ENCODE measurements around the gene ARHGAP9. TPM values are rescaled to one million over a fixed set of nuclear protein-coding genes. Genes with fewer than 3 reads are reported as not detected.
"Not testable (repeated sequence)": the region's sequence is repeated elsewhere in the genome, so short reads cannot be mapped to it uniquely, and the experiment has no call there.

The ARHGAP9 gene
- total RNA-seq, 1 experiment from 2014 or later: 0.92 TPM

DNA sequence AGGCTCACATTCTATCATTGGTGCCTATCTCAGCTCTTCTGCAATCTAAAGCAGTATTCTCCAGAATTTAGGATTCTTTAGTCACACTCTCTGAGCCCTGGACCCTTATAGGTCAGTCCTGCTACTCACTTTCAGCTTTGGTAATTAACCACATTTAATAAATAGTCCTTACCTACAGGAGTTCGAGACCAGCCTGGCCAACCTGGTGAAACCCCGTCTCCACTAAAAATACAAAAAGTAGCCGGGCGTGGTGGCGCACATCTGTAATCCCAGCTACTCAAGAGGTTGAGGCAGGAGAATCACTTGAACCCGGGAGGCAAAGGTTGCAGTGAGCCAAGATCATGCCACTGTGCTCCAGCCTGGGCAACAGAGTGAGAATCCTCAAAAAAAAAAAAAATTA, 34.0 kb upstream of the ARHGAP9 start:
- POLR2A ChIA-PET; BruUV-seq (replicated peaks); intact Hi-C loops (cut with micrococcal nuclease; ENCODE audit: unreplicated experiment): not testable (repeated sequence)

DNA sequence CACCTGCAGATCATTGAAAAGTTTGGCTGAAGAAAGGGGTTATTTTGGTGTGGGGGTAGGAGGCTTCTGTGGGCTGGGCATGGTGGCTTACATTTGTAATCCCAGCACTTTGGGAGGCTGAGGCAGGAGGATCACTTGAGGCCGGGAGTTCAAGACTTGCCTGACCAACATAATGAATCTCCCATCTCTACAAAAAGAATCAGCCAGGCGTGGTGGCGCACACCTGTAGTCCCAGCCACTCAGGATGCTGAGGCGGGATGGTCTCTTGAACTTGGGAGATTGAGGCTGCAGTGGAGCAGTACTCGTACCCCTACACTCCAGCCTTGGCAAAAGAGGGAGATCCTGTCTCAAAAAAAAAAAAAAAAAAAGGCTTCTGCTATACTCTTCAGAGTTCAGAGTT, 33.6 kb upstream of the ARHGAP9 start:
- ATAC-seq: no peak
- ChIA-PET CTCF (no interaction called here), POLR2A (interaction anchor here (0.5 kb wide), 1 partner anchor 232 kb away, joined by 6 read pairs; the partner anchor contains the start of gene TSPAN31)

More for the DNA sequence above, 34.0 kb upstream of the ARHGAP9 start:
- Histone ChIP-seq H3K4me1 (ENCODE audit: control insufficient read depth, insufficient read depth, low read length) (peaks cover 32% of the 10 kb centered on the region), H3K36me3 (ENCODE audit: control insufficient read depth, insufficient read depth, low read length) (peaks cover 20% of the 10 kb centered on the region)
- DNase-seq (ENCODE audit: low read depth, low spot score); in situ Hi-C loops (cut with HindIII; ENCODE audit: low pct_unique_long_range_greater_than_20kb, low sequenced_read_pairs); H3K27me3 ChIP-seq (ENCODE audit: control insufficient read depth, insufficient read depth, low read length); CTCF ChIA-PET; H3K4me3 ChIP-seq (ENCODE audit: low read depth in 2 of 2, low read length in 2 of 2); H3K27ac ChIP-seq (ENCODE audit: low read length); H3K9me3 ChIP-seq (ENCODE audit: control insufficient read depth, insufficient read depth, low read depth, low read length); ATAC-seq: not testable (repeated sequence)

DNA sequence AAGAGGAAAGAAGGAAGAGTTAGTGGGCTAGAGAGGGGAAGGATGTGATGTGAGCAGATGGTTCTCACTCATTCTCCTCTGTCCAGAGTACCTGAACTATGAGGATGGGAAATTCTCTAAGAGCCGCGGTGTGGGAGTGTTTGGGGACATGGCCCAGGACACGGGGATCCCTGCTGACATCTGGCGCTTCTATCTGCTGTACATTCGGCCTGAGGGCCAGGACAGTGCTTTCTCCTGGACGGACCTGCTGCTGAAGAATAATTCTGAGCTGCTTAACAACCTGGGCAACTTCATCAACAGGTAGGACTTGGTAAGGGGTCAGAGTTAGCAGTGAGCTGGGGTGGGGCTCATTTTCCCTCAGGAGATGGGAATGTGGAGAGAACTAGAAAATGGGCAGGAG, 33.0 kb upstream of the ARHGAP9 start:
- no peaks in the 10 kb centered on the region for H3K27me3 ChIP-seq (ENCODE audit: control insufficient read depth, insufficient read depth, low read length)
- H3K27ac ChIP-seq (ENCODE audit: low read length): no peak overlapping the region
- ChIA-PET CTCF (no interaction called here), POLR2A (no interaction called here)
- H3K36me3 ChIP-seq (ENCODE audit: control insufficient read depth, insufficient read depth, low read length): peaks cover 20% of the 10 kb centered on the region
- TF ChIP-seq, protein P1, sequence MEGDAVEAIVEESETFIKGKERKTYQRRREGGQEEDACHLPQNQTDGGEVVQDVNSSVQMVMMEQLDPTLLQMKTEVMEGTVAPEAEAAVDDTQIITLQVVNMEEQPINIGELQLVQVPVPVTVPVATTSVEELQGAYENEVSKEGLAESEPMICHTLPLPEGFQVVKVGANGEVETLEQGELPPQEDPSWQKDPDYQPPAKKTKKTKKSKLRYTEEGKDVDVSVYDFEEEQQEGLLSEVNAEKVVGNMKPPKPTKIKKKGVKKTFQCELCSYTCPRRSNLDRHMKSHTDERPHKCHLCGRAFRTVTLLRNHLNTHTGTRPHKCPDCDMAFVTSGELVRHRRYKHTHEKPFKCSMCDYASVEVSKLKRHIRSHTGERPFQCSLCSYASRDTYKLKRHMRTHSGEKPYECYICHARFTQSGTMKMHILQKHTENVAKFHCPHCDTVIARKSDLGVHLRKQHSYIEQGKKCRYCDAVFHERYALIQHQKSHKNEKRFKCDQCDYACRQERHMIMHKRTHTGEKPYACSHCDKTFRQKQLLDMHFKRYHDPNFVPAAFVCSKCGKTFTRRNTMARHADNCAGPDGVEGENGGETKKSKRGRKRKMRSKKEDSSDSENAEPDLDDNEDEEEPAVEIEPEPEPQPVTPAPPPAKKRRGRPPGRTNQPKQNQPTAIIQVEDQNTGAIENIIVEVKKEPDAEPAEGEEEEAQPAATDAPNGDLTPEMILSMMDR (IDR thresholded peaks at IDR 0.05): no peak
- TF ChIP-seq, protein P2, sequence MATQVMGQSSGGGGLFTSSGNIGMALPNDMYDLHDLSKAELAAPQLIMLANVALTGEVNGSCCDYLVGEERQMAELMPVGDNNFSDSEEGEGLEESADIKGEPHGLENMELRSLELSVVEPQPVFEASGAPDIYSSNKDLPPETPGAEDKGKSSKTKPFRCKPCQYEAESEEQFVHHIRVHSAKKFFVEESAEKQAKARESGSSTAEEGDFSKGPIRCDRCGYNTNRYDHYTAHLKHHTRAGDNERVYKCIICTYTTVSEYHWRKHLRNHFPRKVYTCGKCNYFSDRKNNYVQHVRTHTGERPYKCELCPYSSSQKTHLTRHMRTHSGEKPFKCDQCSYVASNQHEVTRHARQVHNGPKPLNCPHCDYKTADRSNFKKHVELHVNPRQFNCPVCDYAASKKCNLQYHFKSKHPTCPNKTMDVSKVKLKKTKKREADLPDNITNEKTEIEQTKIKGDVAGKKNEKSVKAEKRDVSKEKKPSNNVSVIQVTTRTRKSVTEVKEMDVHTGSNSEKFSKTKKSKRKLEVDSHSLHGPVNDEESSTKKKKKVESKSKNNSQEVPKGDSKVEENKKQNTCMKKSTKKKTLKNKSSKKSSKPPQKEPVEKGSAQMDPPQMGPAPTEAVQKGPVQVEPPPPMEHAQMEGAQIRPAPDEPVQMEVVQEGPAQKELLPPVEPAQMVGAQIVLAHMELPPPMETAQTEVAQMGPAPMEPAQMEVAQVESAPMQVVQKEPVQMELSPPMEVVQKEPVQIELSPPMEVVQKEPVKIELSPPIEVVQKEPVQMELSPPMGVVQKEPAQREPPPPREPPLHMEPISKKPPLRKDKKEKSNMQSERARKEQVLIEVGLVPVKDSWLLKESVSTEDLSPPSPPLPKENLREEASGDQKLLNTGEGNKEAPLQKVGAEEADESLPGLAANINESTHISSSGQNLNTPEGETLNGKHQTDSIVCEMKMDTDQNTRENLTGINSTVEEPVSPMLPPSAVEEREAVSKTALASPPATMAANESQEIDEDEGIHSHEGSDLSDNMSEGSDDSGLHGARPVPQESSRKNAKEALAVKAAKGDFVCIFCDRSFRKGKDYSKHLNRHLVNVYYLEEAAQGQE (IDR thresholded peaks at IDR 0.05; ENCODE audit: insufficient read depth in 1 of 2, low read depth in 2 of 2, low read length in 1 of 2): no peak
- TF ChIP-seq SIN3A (IDR thresholded peaks at IDR 0.05; ENCODE audit: borderline replicate concordance, insufficient read depth, low read depth, low read length) (no peak), TCF7L2 (IDR thresholded peaks at IDR 0.05; ENCODE audit: low read depth, low read length) (no peak), POLR2AphosphoS5 (IDR thresholded peaks at IDR 0.05; ENCODE audit: low read depth, low read length) (no peak; the same call in 1 of the 2 replicates)
- no peak overlapping the region for H3K4me3 ChIP-seq (ENCODE audit: low read depth in 2 of 2, low read length in 2 of 2)
- ATAC-seq: no peak
- no peak for DNase-seq (ENCODE audit: low read depth, low spot score)
- H3K9me3 ChIP-seq (ENCODE audit: control insufficient read depth, insufficient read depth, low read depth, low read length): no peaks in the 10 kb centered on the region
- intact Hi-C loops (cut with micrococcal nuclease; ENCODE audit: unreplicated experiment): no loop called here
- in situ Hi-C loops (cut with HindIII; ENCODE audit: low pct_unique_long_range_greater_than_20kb, low sequenced_read_pairs): no loop called here
- H3K4me1 ChIP-seq (ENCODE audit: control insufficient read depth, insufficient read depth, low read length): peaks cover 27% of the 10 kb centered on the region
- BruUV-seq (replicated peaks): no TSS peak

More for the DNA sequence above, 33.6 kb upstream of the ARHGAP9 start:
- no peaks in the 10 kb centered on the region for H3K27me3 ChIP-seq (ENCODE audit: control insufficient read depth, insufficient read depth, low read length)
- TF ChIP-seq TCF7L2 (IDR thresholded peaks at IDR 0.05; ENCODE audit: low read depth, low read length) (no peak), SIN3A (IDR thresholded peaks at IDR 0.05; ENCODE audit: borderline replicate concordance, insufficient read depth, low read depth, low read length) (no peak), POLR2AphosphoS5 (IDR thresholded peaks at IDR 0.05; ENCODE audit: low read depth, low read length) (no peak)
- TF ChIP-seq, protein P1 (IDR thresholded peaks at IDR 0.05): no peak
- TF ChIP-seq, protein P2 (IDR thresholded peaks at IDR 0.05; ENCODE audit: insufficient read depth in 1 of 2, low read depth in 2 of 2, low read length in 1 of 2): no peak
- BruUV-seq (replicated peaks): no TSS peak
- peaks cover 20% of the 10 kb centered on the region for H3K36me3 ChIP-seq (ENCODE audit: control insufficient read depth, insufficient read depth, low read length)
- no peak overlapping the region for H3K27ac ChIP-seq (ENCODE audit: low read length)
- no peaks in the 10 kb centered on the region for H3K9me3 ChIP-seq (ENCODE audit: control insufficient read depth, insufficient read depth, low read depth, low read length)
- intact Hi-C loops (cut with micrococcal nuclease; ENCODE audit: unreplicated experiment) (no loop called here), in situ Hi-C loops (cut with HindIII; ENCODE audit: low pct_unique_long_range_greater_than_20kb, low sequenced_read_pairs) (no loop called here)
- peaks cover 30% of the 10 kb centered on the region for H3K4me1 ChIP-seq (ENCODE audit: control insufficient read depth, insufficient read depth, low read length)
- no peak overlapping the region for H3K4me3 ChIP-seq (ENCODE audit: low read depth in 2 of 2, low read length in 2 of 2)
- DNase-seq (ENCODE audit: low read depth, low spot score): no peak
